Measurements from ENCODE around the gene C1orf159.

GRCh38 chr1:1130206-1131120 lies 14.6 kb upstream of the C1orf159 start:
- TF ChIP-seq CTCF (IDR thresholded peaks at IDR 0.05; ENCODE audit: insufficient read depth, low read length, poor library complexity, severe bottlenecking), result no peak
- TF ChIP-seq EZH2phosphoT487 (conservative IDR thresholded peaks at IDR 0.05; ENCODE audit: low read length), result no peak
